ENCODE results near the gene KLK1.

Gene KLK1

GRCh38 chr19:50835785-50836542 lies 12.4 kb upstream of the KLK1 start:
- DNase-seq (ENCODE audit: low read depth) = no peak

GRCh38 chr19:50835103-50835784 lies 11.7 kb upstream of the KLK1 start:
- no peak for DNase-seq (ENCODE audit: low read depth)

GRCh38 chr19:50833802-50834167 lies 10.2 kb upstream of the KLK1 start:
- no peak for DNase-seq (ENCODE audit: low read depth)

- DNase-seq (ENCODE audit: low read depth) = no peak
Measured at GRCh38 chr19:50833117-50833801, 9.7 kb upstream of the KLK1 start, which contains the start of gene KLK15. Gene KLK15, minus strand, starts transcription at chr19:50833574. Its CDS starts 2,082 bp downstream, at chr19:50831492.

- DNase-seq (ENCODE audit: low read depth) = no peak
Measured at GRCh38 chr19:50832666-50833065, 9.1 kb upstream of the KLK1 start.

GRCh38 chr19:50831026-50831396 lies 7.4 kb upstream of the KLK1 start:
- no peak for DNase-seq (ENCODE audit: low read depth)

- DNase-seq (ENCODE audit: low read depth) = no peak
Measured at GRCh38 chr19:50830266-50831025, 6.9 kb upstream of the KLK1 start.

GRCh38 chr19:50829801-50830200 lies 6.2 kb upstream of the KLK1 start:
- DNase-seq (ENCODE audit: low read depth) = no peak

- no peak for DNase-seq (ENCODE audit: low read depth)
Measured at GRCh38 chr19:50827476-50827875, 3.9 kb upstream of the KLK1 start.

GRCh38 chr19:50826492-50827240 lies 3.1 kb upstream of the KLK1 start:
- DNase-seq (ENCODE audit: low read depth) = no peak

GRCh38 chr19:50822661-50823208 lies 852 bp downstream of the KLK1 start:
- DNase-seq (ENCODE audit: low read depth) = no peak

GRCh38 chr19:50821622-50822021 lies 2.0 kb downstream of the KLK1 start:
- no peak for DNase-seq (ENCODE audit: low read depth)

GRCh38 chr19:50821248-50821612 lies 2.4 kb downstream of the KLK1 start:
- DNase-seq (ENCODE audit: low read depth) = no peak

- no peak for DNase-seq (ENCODE audit: low read depth)
Measured at GRCh38 chr19:50820549-50821247, 2.9 kb downstream of the KLK1 start.

GRCh38 chr19:50820086-50820485 lies 3.5 kb downstream of the KLK1 start:
- no peak for DNase-seq (ENCODE audit: low read depth)

- no peak for DNase-seq (ENCODE audit: low read depth)
Measured at GRCh38 chr19:50819636-50820035, 4.0 kb downstream of the KLK1 start.

- no peak for DNase-seq (ENCODE audit: low read depth)
Measured at GRCh38 chr19:50818859-50819472, 4.6 kb downstream of the KLK1 start.

GRCh38 chr19:50817941-50818858 lies 5.4 kb downstream of the KLK1 start:
- DNase-seq (ENCODE audit: low read depth) = no peak

GRCh38 chr19:50815439-50815838 lies 8.1 kb downstream of the KLK1 start:
- DNase-seq (ENCODE audit: low read depth) = no peak
